ENCODE measurements around the gene POLR2A.

- TF ChIP-seq TAF1 (IDR thresholded peaks at IDR 0.05; ENCODE audit: low read depth) = no peak
- no peak for TF ChIP-seq EZH2 (IDR thresholded peaks at IDR 0.05; ENCODE audit: borderline replicate concordance, insufficient read depth, low read length, poor library complexity, severe bottlenecking)
- no peak for TF ChIP-seq RAD21 (conservative IDR thresholded peaks at IDR 0.05)
- TF ChIP-seq REST (IDR thresholded peaks at IDR 0.05; ENCODE audit: borderline replicate concordance) = no peak
- TF ChIP-seq, protein P1, sequence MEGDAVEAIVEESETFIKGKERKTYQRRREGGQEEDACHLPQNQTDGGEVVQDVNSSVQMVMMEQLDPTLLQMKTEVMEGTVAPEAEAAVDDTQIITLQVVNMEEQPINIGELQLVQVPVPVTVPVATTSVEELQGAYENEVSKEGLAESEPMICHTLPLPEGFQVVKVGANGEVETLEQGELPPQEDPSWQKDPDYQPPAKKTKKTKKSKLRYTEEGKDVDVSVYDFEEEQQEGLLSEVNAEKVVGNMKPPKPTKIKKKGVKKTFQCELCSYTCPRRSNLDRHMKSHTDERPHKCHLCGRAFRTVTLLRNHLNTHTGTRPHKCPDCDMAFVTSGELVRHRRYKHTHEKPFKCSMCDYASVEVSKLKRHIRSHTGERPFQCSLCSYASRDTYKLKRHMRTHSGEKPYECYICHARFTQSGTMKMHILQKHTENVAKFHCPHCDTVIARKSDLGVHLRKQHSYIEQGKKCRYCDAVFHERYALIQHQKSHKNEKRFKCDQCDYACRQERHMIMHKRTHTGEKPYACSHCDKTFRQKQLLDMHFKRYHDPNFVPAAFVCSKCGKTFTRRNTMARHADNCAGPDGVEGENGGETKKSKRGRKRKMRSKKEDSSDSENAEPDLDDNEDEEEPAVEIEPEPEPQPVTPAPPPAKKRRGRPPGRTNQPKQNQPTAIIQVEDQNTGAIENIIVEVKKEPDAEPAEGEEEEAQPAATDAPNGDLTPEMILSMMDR (IDR thresholded peaks at IDR 0.05; ENCODE audit: poor library complexity, severe bottlenecking) = no peak
- no peak for TF ChIP-seq SMC3 (conservative IDR thresholded peaks at IDR 0.05; ENCODE audit: poor library complexity)
- TF ChIP-seq POLR2AphosphoS5 (IDR thresholded peaks at IDR 0.05) = no peak
Measured at GRCh38 chr17:7503521-7503920, 19.4 kb downstream of the POLR2A start.

Measured in neural cell (in vitro differentiated cells).